Heart left ventricle (tissue), 16 donors: ENCODE data around the gene PRODH2. TPM values are rescaled to one million over a fixed set of nuclear protein-coding genes. Genes with fewer than 3 reads are reported as not detected.
"Not testable (repeated sequence)": the region's sequence is repeated elsewhere in the genome, so short reads cannot be mapped to it uniquely, and the experiment has no call there.

ENCODE experiments used
- ATAC-seq, 4 donors: fragments of 200-7000 bp; cut with Tn5 transposase; one replicate each; pipeline ENCODE4 v1.9.1; 2020 to 2022; ENCODE audit warnings: moderate library complexity in 4 of 4, mild to moderate bottlenecking in 3 of 4, moderate number of reproducible peaks in 1 of 4
- DNase-seq, 5 donors: peaks; one replicate each; pipeline ENCODE4 v3.0.0-alpha.2; 2020
- H3K27ac ChIP-seq, 12 donors: fragments of 200-600 bp; sonication (generic) in 4 of 12; one replicate each; pipeline versions ENCODE4 v1.5.0 to v1.8.0; 2016 to 2022; ENCODE audit warnings: mild to moderate bottlenecking in 2 of 12
- H3K27me3 ChIP-seq, 9 donors: fragments of 200-600 bp; sonication (generic) in 2 of 9; one replicate each; pipeline versions ENCODE4 v1.5.1 to v1.8.0; 2016 to 2022; ENCODE audit warnings: mild to moderate bottlenecking in 3 of 9
- H3K36me3 ChIP-seq, 9 donors: fragments of 200-600 bp; sonication (generic) in 2 of 9; one replicate each; pipeline versions ENCODE4 v1.5.0 to v1.8.0; 2018 to 2022; ENCODE audit warnings: mild to moderate bottlenecking in 2 of 9
- H3K4me1 ChIP-seq, 12 donors: fragments of 200-600 bp; sonication (generic) in 4 of 12; one replicate each; pipeline versions ENCODE4 v1.5.0 to v1.8.0; 2016 to 2022; ENCODE audit warnings: mild to moderate bottlenecking in 3 of 12
- H3K4me3 ChIP-seq, 12 donors: fragments of 200-600 bp; sonication (generic) in 4 of 12; one replicate each; pipeline versions ENCODE4 v1.5.0 to v1.8.0; 2017 to 2022; ENCODE audit warnings: mild to moderate bottlenecking in 9 of 12, moderate library complexity in 4 of 12
- H3K9me3 ChIP-seq, 12 donors: fragments of 200-600 bp; sonication (generic) in 4 of 12; one replicate each; pipeline versions ENCODE4 v1.5.0 to v1.8.0; 2016 to 2022; ENCODE audit warnings: mild to moderate bottlenecking in 1 of 12
- POLR2A ChIP-seq, 2 donors: fragments of 450-650 bp; IDR thresholded peaks; one replicate each; pipeline ENCODE4 v1.6.1; 2017; ENCODE audit warnings: antibody characterized with exemption in 2 of 2, mild to moderate bottlenecking in 2 of 2, moderate library complexity in 2 of 2
- WGBS, 4 donors: extraction: QIAGEN DNeasy Blood & Tissue Kit in 2 of 4; methylation state at CpG; one replicate each; pipeline versions ENCODE4 v1.1.5 to v1.1.7; 2013 to 2018; 5-methylcytosine and 5-hydroxymethylcytosine counted together
- intact Hi-C, 10 donors: fragments of 100-400 bp; cut with DNase I; formaldehyde crosslinking; loops; one replicate each; pipeline versions ENCODE4 v1.11.1 to v1.14.2; 2022
- polyA plus RNA-seq, 2 donors: library from polyadenylated mRNA; stranded (reverse); fragments of 200-250 nt; gene quantifications; one replicate each; pipeline ENCODE4 v1.2.3, GENCODE V29; 2013
- total RNA-seq, 9 donors: library from RNA; depleted of rRNA in 2 of 9; stranded (reverse); fragments of >200 nt in 2 of 9; fragmentation: NEBNext Ultra II Directional in 3 of 9; extraction: Animal tissue kit (Norgen Biotek cat#: 25700) in 3 of 9; gene quantifications; one replicate each; pipeline versions ENCODE4 v1.1.0 to v1.2.4, GENCODE V29; 2016 to 2023
- TF ChIP-seq, protein P1 (sequence below), 12 donors: fragments of 200-600 bp; sonication (generic) in 4 of 12; IDR thresholded peaks; one replicate each; pipeline versions ENCODE4 v1.5.0 to v1.8.0; 2018 to 2022; ENCODE audit warnings: antibody characterized with exemption in 12 of 12, mild to moderate bottlenecking in 5 of 12
- donor health status: ischemic (EF 13 %, LVEDD 7.1; RV severe dilation, severe dysfunction).
- donor health status: healthy with polysubstance abuse.
- donor health status: DM: no; HTN: yes; CAD: no.
- donor health status: DM: no; HTN: no; CAD: no.
- donor health status: ischemic (EF 25% LVEDD 6.9; RV normal size, moderate dysfunction).
- donor health status: ischemic (EF 25% LVEDD 5.7; RV mildly dilated, moderate dysfunction).
- donor health status: healthy.
- donor health status: DM: yes; HTN: yes; CAD: no.
- donor health status: ischemic (EF 35%, LVEDD 5.7; RV mildly dilated, moderate dysfunction).
- donor health status: nonischemic (EF 11% LVEDD 7.7; RV severe dilation, severe dysfunction).
- donor health status: DM: yes; HTN: yes; CAD: no.
- donor health status: PGD.
- donor health status: ischemic (EF 29% LVEDD 5.4; RV normal size, mild dysfunction).
- donor health status: nonischemic (EF 23%, LVEDD 6.1; RV moderate dilation, normal function).

PRODH2 gene
- total and polyA plus RNA-seq, 11 donors = not detected

GRCh38 chr19:35797663-35798062 is 15.0 kb downstream of the PRODH2 start:
- Histone ChIP-seq H3K27me3 (peaks cover 3 to 60% (median 20%) of the 10 kb centered on the region in 9 donors), H3K4me3 (no peak overlapping the region), H3K27ac (no peak overlapping the region), H3K9me3 (peaks cover 0 to 4% (median 0%) of the 10 kb centered on the region in 12 donors), H3K4me1 (peaks cover 0 to 7% (median 0%) of the 10 kb centered on the region in 12 donors), H3K36me3 (no peaks in the 10 kb centered on the region)
- 3 to 11% (median 8%) methylated on average over 13 to 15 of the region's 15 CpGs for WGBS, 4 donors
- TF ChIP-seq POLR2A (IDR thresholded peaks at IDR 0.05) = no peak
- DNase-seq = no peak
- intact Hi-C loops = no loop called here
- ATAC-seq = peak in 1 of 4 donors; percentile 31

DNA sequence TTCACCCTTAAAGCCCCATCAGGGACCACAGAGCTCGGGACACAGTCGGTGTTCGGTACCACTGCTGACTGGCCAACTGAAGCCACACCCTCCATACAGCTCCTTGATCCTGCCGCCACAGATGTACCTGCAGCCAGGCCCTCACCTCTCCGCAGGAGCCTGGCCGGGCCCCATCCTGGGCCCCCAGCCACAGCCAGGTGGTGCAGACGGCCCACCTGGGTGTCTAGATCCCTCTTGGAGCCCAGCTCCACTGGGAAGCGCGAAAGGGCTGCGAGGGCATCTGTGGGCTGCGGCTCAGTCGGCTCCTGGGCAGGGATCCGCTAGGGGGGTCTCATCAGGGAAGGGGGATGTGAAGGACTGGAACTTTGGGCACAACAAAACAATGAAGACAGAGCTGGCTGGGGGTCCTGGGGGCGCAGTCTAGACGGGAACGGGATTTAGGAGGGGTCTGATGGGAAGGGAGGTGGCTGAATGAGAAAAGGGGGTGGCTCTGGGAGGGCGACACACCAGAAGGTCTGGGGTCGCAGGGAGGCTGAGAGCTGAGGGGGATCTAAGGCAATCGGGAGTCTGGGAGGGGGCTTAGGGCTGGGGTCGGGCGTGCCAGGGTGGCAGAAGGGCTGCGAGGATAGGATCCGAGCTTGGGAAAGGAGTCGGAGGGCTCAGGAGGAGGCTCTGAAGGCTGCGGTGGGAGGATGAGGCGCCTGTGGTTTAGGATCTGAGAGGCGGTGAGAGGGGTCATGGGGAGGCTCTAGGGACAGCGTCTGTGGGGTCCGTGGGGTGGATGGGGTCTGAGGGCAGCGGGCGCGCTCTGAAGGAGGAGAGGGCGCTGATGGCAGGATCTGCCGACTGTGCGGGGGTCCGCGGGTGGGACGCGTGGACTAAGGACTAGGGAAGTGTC is 15.8 kb downstream of the PRODH2 start:
- Histone ChIP-seq H3K27me3 (peaks cover 3 to 56% (median 20%) of the 10 kb centered on the region in 9 donors), H3K4me3 (no peak overlapping the region), H3K27ac (no peak overlapping the region), H3K4me1 (peaks cover 0 to 7% (median 0%) of the 10 kb centered on the region in 12 donors), H3K36me3 (no peaks in the 10 kb centered on the region), H3K9me3 (peaks cover 0 to 4% (median 0%) of the 10 kb centered on the region in 12 donors)
- intact Hi-C loops = no loop called here
- DNase-seq (no peak), ATAC-seq (no peak)
- TF ChIP-seq, protein P1, sequence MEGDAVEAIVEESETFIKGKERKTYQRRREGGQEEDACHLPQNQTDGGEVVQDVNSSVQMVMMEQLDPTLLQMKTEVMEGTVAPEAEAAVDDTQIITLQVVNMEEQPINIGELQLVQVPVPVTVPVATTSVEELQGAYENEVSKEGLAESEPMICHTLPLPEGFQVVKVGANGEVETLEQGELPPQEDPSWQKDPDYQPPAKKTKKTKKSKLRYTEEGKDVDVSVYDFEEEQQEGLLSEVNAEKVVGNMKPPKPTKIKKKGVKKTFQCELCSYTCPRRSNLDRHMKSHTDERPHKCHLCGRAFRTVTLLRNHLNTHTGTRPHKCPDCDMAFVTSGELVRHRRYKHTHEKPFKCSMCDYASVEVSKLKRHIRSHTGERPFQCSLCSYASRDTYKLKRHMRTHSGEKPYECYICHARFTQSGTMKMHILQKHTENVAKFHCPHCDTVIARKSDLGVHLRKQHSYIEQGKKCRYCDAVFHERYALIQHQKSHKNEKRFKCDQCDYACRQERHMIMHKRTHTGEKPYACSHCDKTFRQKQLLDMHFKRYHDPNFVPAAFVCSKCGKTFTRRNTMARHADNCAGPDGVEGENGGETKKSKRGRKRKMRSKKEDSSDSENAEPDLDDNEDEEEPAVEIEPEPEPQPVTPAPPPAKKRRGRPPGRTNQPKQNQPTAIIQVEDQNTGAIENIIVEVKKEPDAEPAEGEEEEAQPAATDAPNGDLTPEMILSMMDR (IDR thresholded peaks at IDR 0.05) = no peak
- TF ChIP-seq POLR2A (IDR thresholded peaks at IDR 0.05) = no peak
- 9 to 19% (median 12%) methylated on average over 38 to 39 of the region's 39 CpGs for WGBS, 4 donors

GRCh38 chr19:35795564-35795963 is 17.1 kb downstream of the PRODH2 start:
- 85 to 93% (median 90%) methylated on average over 1 of the region's 1 CpG for WGBS, 4 donors
- H3K9me3 ChIP-seq, H3K4me1 ChIP-seq, intact Hi-C loops, DNase-seq, ATAC-seq, H3K27ac ChIP-seq, H3K36me3 ChIP-seq, H3K4me3 ChIP-seq: not testable (repeated sequence)
- peaks cover 3 to 46% (median 20%) of the 10 kb centered on the region in 9 donors for H3K27me3 ChIP-seq

- WGBS, 4 donors = 67 to 79% (median 72%) methylated on average over 7 of the region's 7 CpGs
- TF ChIP-seq POLR2A (IDR thresholded peaks at IDR 0.05) = no peak
- TF ChIP-seq, protein P1 (IDR thresholded peaks at IDR 0.05) = no peak
- intact Hi-C loops = no loop called here
- Histone ChIP-seq H3K9me3 (no peaks in the 10 kb centered on the region), H3K4me1 (peaks cover 0 to 7% (median 0%) of the 10 kb centered on the region in 12 donors), H3K4me3 (no peak overlapping the region), H3K36me3 (no peaks in the 10 kb centered on the region), H3K27ac (no peak overlapping the region), H3K27me3 (peaks cover 3 to 29% (median 18%) of the 10 kb centered on the region in 9 donors)
- ATAC-seq (no peak), DNase-seq (no peak)
Observed at GRCh38 chr19:35793381-35794165, 19.1 kb downstream of the PRODH2 start.

DNA sequence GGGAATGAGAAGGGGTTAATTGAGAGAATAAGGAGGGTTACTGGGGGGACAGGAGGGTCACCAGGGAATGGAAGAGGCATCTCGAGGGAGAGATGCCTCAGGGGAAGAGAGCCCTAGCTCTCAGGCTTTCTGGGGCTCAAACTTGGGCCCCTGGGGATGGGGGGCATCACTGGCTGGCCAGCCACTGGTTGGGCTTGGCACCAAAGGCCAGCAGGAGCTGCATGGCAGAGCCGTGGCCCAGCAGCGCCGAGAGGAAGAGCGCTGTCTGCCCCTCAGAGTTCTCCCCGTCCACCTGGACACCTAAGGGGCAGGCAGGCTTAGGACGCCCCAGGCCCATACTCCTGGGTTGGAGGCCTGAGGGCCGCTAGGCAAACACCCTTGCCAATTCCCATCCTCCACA is 19.8 kb downstream of the PRODH2 start:
- no peak overlapping the region for H3K4me3 ChIP-seq
- ATAC-seq (no peak), DNase-seq (no peak)
- H3K36me3 ChIP-seq = no peaks in the 10 kb centered on the region
- TF ChIP-seq, protein P1 (IDR thresholded peaks at IDR 0.05) = no peak
- no peak for TF ChIP-seq POLR2A (IDR thresholded peaks at IDR 0.05)
- 74 to 80% (median 75%) methylated on average over 8 of the region's 8 CpGs for WGBS, 4 donors
- peaks cover 0 to 7% (median 0%) of the 10 kb centered on the region in 12 donors for H3K4me1 ChIP-seq
- no peak overlapping the region for H3K27ac ChIP-seq
- intact Hi-C loops = no loop called here
- peaks cover 3 to 22% (median 14%) of the 10 kb centered on the region in 9 donors for H3K27me3 ChIP-seq
- H3K9me3 ChIP-seq = no peaks in the 10 kb centered on the region
